ENCODE measurements around the gene HDHD5. TPM values are rescaled to one million over a fixed set of nuclear protein-coding genes. Genes with fewer than 3 reads are reported as not detected.

Gene HDHD5
- total RNA-seq, 1 experiment from 2014 or later = 68.4 TPM

DNA sequence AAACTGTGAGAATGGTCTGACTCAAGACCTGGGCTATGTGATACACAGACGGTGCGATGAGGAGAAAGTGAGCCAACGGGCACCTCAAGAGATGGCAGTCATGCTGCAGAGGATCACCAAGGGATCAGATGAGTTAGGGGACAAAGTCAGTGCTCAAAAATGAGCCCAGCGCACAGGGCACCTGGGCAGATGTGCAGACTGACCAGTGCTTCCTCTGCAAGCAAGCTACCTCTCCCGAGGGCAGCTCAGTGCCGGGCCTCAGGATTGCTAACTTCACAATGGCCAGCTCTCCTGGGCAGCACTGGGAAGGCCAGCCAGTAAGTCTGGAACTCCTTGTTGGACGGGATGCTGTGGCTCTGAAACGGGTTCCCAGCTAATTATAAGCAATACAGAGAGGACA, 15.3 kb downstream of the HDHD5 start:
- Mint-ChIP-seq H3K4me1 (no peaks in the 10 kb centered on the region), H3K36me3 (ENCODE audit: insufficient read depth in 1 of 3, low read depth in 3 of 3) (peaks cover 26 to 66% (median 42%) of the 10 kb centered on the region in 3 experiments), H3K4me3 (no peak overlapping the region), H3K9me3 (no peaks in the 10 kb centered on the region), H3K27ac (no peak overlapping the region), H3K27me3 (ENCODE audit: low read depth) (no peaks in the 10 kb centered on the region)
- H3K4ac ChIP-seq (ENCODE audit: low read depth, low read length) = no peak overlapping the region
- H2BK15ac ChIP-seq (ENCODE audit: low read depth, low read length) = no peak overlapping the region
- no peak overlapping the region for H3T11ph ChIP-seq (ENCODE audit: low read length)
- H3K27me3 ChIP-seq (ENCODE audit: insufficient read depth, low read length) = no peaks in the 10 kb centered on the region
- H3K4me1 ChIP-seq (ENCODE audit: insufficient read depth, low read length) = no peaks in the 10 kb centered on the region
- H3K23me2 ChIP-seq (ENCODE audit: insufficient read length, low read depth, low read length, poor library complexity, severe bottlenecking) = no peaks in the 10 kb centered on the region
- no peaks in the 10 kb centered on the region for H3K9me3 ChIP-seq (ENCODE audit: control insufficient read depth, low read depth, low read length)
- no peak overlapping the region for H3K14ac ChIP-seq (ENCODE audit: insufficient read depth, low read length)
- no peak for DNase-seq
- no peak overlapping the region for H3K4me2 ChIP-seq (ENCODE audit: insufficient read depth, insufficient read length, low read length)
- no peak overlapping the region for H3K56ac ChIP-seq (ENCODE audit: insufficient read length, low read depth, low read length)
- H2BK20ac ChIP-seq (ENCODE audit: low read depth, low read length, poor library complexity, severe bottlenecking) = no peak overlapping the region
- H4K5ac ChIP-seq (ENCODE audit: insufficient read length, low read depth, low read length) = no peak overlapping the region
- H3K9ac ChIP-seq (ENCODE audit: extremely low read depth, insufficient read length, low read length) = no peak overlapping the region
- H3K18ac ChIP-seq (ENCODE audit: insufficient read length, low read depth, low read length) = no peak overlapping the region
- no peak overlapping the region for H3K23ac ChIP-seq (ENCODE audit: insufficient read length, low read depth, low read length)
- H3K79me1 ChIP-seq (ENCODE audit: insufficient read depth, low read depth, low read length, poor library complexity, severe bottlenecking) = no peaks in the 10 kb centered on the region
- no peak overlapping the region for H4K91ac ChIP-seq (ENCODE audit: insufficient read length, low read depth, low read length)
- TF ChIP-seq, protein P1, sequence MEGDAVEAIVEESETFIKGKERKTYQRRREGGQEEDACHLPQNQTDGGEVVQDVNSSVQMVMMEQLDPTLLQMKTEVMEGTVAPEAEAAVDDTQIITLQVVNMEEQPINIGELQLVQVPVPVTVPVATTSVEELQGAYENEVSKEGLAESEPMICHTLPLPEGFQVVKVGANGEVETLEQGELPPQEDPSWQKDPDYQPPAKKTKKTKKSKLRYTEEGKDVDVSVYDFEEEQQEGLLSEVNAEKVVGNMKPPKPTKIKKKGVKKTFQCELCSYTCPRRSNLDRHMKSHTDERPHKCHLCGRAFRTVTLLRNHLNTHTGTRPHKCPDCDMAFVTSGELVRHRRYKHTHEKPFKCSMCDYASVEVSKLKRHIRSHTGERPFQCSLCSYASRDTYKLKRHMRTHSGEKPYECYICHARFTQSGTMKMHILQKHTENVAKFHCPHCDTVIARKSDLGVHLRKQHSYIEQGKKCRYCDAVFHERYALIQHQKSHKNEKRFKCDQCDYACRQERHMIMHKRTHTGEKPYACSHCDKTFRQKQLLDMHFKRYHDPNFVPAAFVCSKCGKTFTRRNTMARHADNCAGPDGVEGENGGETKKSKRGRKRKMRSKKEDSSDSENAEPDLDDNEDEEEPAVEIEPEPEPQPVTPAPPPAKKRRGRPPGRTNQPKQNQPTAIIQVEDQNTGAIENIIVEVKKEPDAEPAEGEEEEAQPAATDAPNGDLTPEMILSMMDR (conservative IDR thresholded peaks at IDR 0.05) = no peak
- H2AK5ac ChIP-seq (ENCODE audit: insufficient read length, low read length) = no peak overlapping the region
- H2AFZ ChIP-seq (ENCODE audit: low read length) = no peak overlapping the region
- H3K79me2 ChIP-seq (ENCODE audit: insufficient read depth, low read length) = peaks cover 2% of the 10 kb centered on the region; the same call in 1 of the 2 replicates
- no peak overlapping the region for H2BK120ac ChIP-seq (ENCODE audit: low read depth, low read length, poor library complexity, severe bottlenecking)
- no peak overlapping the region for H2BK12ac ChIP-seq (ENCODE audit: insufficient read length, low read depth, low read length)
- WGBS (ENCODE audit: extremely low coverage, insufficient read length, low lambda C conversion rate) = no CpG with 5 or more reads among the region's 8 CpGs
- no peaks in the 10 kb centered on the region for H4K20me1 ChIP-seq (ENCODE audit: control insufficient read depth, insufficient read depth, insufficient read length)
- H4K8ac ChIP-seq (replicated peaks; ENCODE audit: insufficient read length, low read depth, low read length) = no peak overlapping the region
- no peak overlapping the region for H2BK5ac ChIP-seq (ENCODE audit: insufficient read length, low read length)
- no peak overlapping the region for H3K27ac ChIP-seq (ENCODE audit: insufficient read length, low read depth, low read length)
